H9 (cell line): ENCODE results near the gene CAMTA1. TPM values are rescaled to one million over a fixed set of nuclear protein-coding genes. Genes with fewer than 3 reads are reported as not detected.

Source experiments
- DNase-seq: peaks from one replicate; pipeline ENCODE4 v3.0.0-alpha.2; 2017
- H2AFZ ChIP-seq: one replicate; pipeline ENCODE4 v1.6.1; 2013; ENCODE audit warnings: mild to moderate bottlenecking, low read length, control low read depth, moderate library complexity
- H2AK5ac ChIP-seq: 2 replicates; pipeline ENCODE4 v1.6.1; 2013; ENCODE audit warnings: low read length, control low read depth, mixed read lengths; ENCODE audit not compliant: insufficient read length
- H2BK120ac ChIP-seq: one replicate; pipeline ENCODE4 v1.6.1; 2013; ENCODE audit warnings: low read depth, mild to moderate bottlenecking, low read length, control low read depth, inconsistent platforms; ENCODE audit not compliant: poor library complexity, severe bottlenecking
- H2BK12ac ChIP-seq: 2 replicates; pipeline ENCODE4 v1.6.1; 2013; ENCODE audit warnings: low read length, control low read depth, mixed read lengths, low read depth; ENCODE audit not compliant: insufficient read length
- H2BK15ac ChIP-seq: 2 replicates; pipeline ENCODE4 v1.6.1; 2013; ENCODE audit warnings: low read depth, low read length, control low read depth
- H2BK20ac ChIP-seq: one replicate; pipeline ENCODE4 v1.6.1; 2013; ENCODE audit warnings: low read depth, mild to moderate bottlenecking, low read length, control low read depth, inconsistent platforms; ENCODE audit not compliant: poor library complexity, severe bottlenecking
- H2BK5ac ChIP-seq: 2 replicates; pipeline ENCODE4 v1.6.1; 2013; ENCODE audit warnings: low read length, control low read depth, mixed read lengths; ENCODE audit not compliant: insufficient read length
- H3K14ac ChIP-seq: 2 replicates; pipeline ENCODE4 v1.6.1; 2013; ENCODE audit warnings: low read length, control low read depth; ENCODE audit not compliant: insufficient read depth
- H3K18ac ChIP-seq: 2 replicates; pipeline ENCODE4 v1.6.1; 2013; ENCODE audit warnings: low read depth, mild to moderate bottlenecking, mixed read lengths, low read length, control low read depth; ENCODE audit not compliant: insufficient read length
- H3K23ac ChIP-seq: 2 replicates; pipeline ENCODE4 v1.6.1; 2013; ENCODE audit warnings: low read length, control low read depth, mixed read lengths, low read depth; ENCODE audit not compliant: insufficient read length
- H3K23me2 ChIP-seq: 2 replicates; pipeline ENCODE4 v1.6.1; 2013; ENCODE audit warnings: low read depth, mild to moderate bottlenecking, mixed read lengths, low read length, control low read depth; ENCODE audit not compliant: insufficient read length, poor library complexity, severe bottlenecking
- H3K27ac ChIP-seq: 2 replicates; pipeline ENCODE4 v1.5.1; 2013; ENCODE audit warnings: low read length, control low read depth, mixed read lengths, low read depth; ENCODE audit not compliant: insufficient read length
- H3K27me3 ChIP-seq: 2 replicates; pipeline ENCODE4 v1.6.1; 2013; ENCODE audit warnings: low read length, control low read depth, inconsistent platforms; ENCODE audit not compliant: insufficient read depth
- H3K4ac ChIP-seq: 2 replicates; pipeline ENCODE4 v1.6.1; 2013; ENCODE audit warnings: low read depth, mild to moderate bottlenecking, control low read depth, inconsistent platforms, low read length, moderate library complexity
- H3K4me1 ChIP-seq: 2 replicates; pipeline ENCODE4 v1.6.1; 2013; ENCODE audit warnings: low read length, control low read depth, inconsistent platforms; ENCODE audit not compliant: insufficient read depth
- H3K4me2 ChIP-seq: 2 replicates; pipeline ENCODE4 v1.6.1; 2013; ENCODE audit warnings: low read length, control low read depth, mixed read lengths; ENCODE audit not compliant: insufficient read length, insufficient read depth
- H3K56ac ChIP-seq: 2 replicates; pipeline ENCODE4 v1.6.1; 2013; ENCODE audit warnings: low read depth, mild to moderate bottlenecking, mixed read lengths, low read length, control low read depth; ENCODE audit not compliant: insufficient read length
- H3K79me1 ChIP-seq: 2 replicates; pipeline ENCODE4 v1.6.1; 2013; ENCODE audit warnings: low read depth, mild to moderate bottlenecking, moderate library complexity, low read length, control low read depth, inconsistent platforms; ENCODE audit not compliant: insufficient read depth, poor library complexity, severe bottlenecking
- H3K79me2 ChIP-seq: 2 replicates; pipeline ENCODE4 v1.6.1; 2013; ENCODE audit warnings: low read length, control low read depth, inconsistent platforms; ENCODE audit not compliant: insufficient read depth
- H3K9ac ChIP-seq: 2 replicates; pipeline ENCODE4 v1.6.1; 2013; ENCODE audit warnings: low read length, control low read depth, mixed read lengths; ENCODE audit not compliant: insufficient read length; ENCODE audit errors: extremely low read depth
- H3K9me3 ChIP-seq: one replicate; pipeline ENCODE4 v1.6.1; 2013; ENCODE audit warnings: low read depth, low read length, inconsistent platforms; ENCODE audit not compliant: control insufficient read depth
- H3T11ph ChIP-seq: one replicate; pipeline ENCODE4 v1.6.1; 2013; ENCODE audit warnings: mild to moderate bottlenecking, low read length, control low read depth, inconsistent platforms
- H4K20me1 ChIP-seq: one replicate; pipeline ENCODE4 v1.6.1; 2013; ENCODE audit not compliant: control insufficient read depth, insufficient read length, insufficient read depth
- H4K5ac ChIP-seq: 2 replicates; pipeline ENCODE4 v1.6.1; 2013; ENCODE audit warnings: low read depth, mild to moderate bottlenecking, mixed read lengths, low read length, control low read depth; ENCODE audit not compliant: insufficient read length
- H4K8ac ChIP-seq: replicated peaks from 2 replicates; pipeline ENCODE4 v1.6.1; 2013; ENCODE audit warnings: low read length, control low read depth, mixed read lengths, low read depth; ENCODE audit not compliant: insufficient read length
- H4K91ac ChIP-seq: 2 replicates; pipeline ENCODE4 v1.6.1; 2013; ENCODE audit warnings: low read depth, mild to moderate bottlenecking, moderate library complexity, mixed read lengths, low read length, control low read depth; ENCODE audit not compliant: insufficient read length
- H3K27ac Mint-ChIP-seq, 3 experiments: 2 replicates in 2 of 3; 3 replicates in 1 of 3; pipeline ENCODE4 v1.8.0; 2020 to 2021; ENCODE audit warnings: mixed read lengths in 3 of 3, mild to moderate bottlenecking in 1 of 3, moderate library complexity in 1 of 3
- H3K27me3 Mint-ChIP-seq: 2 replicates; pipeline ENCODE4 v1.8.0; 2021; ENCODE audit warnings: low read depth, mild to moderate bottlenecking, moderate library complexity, mixed read lengths
- H3K36me3 Mint-ChIP-seq, 3 experiments: 2 replicates in 2 of 3; 3 replicates in 1 of 3; pipeline ENCODE4 v1.8.0; 2020 to 2021; ENCODE audit warnings: low read depth in 3 of 3, mixed read lengths in 3 of 3; ENCODE audit not compliant: insufficient read depth in 1 of 3
- H3K4me1 Mint-ChIP-seq, 2 experiments: 2 replicates each; pipeline ENCODE4 v1.8.0; 2020; ENCODE audit warnings: mixed read lengths in 2 of 2
- H3K4me3 Mint-ChIP-seq, 2 experiments: 2 replicates in 1 of 2; 3 replicates in 1 of 2; pipeline ENCODE4 v1.8.0; 2020 to 2021; ENCODE audit warnings: mild to moderate bottlenecking in 2 of 2, mixed read lengths in 2 of 2, moderate library complexity in 1 of 2
- H3K9me3 Mint-ChIP-seq, 2 experiments: 2 replicates in 1 of 2; 3 replicates in 1 of 2; pipeline ENCODE4 v1.8.0; 2020; ENCODE audit warnings: mild to moderate bottlenecking in 2 of 2, mixed read lengths in 2 of 2, moderate library complexity in 1 of 2
- WGBS: extraction: QIAGEN DNeasy Blood & Tissue Kit; methylation state at CpG from one replicate; pipeline ENCODE4 v1.1.7; 2013; ENCODE audit warnings: missing lambda C conversion rate, low lambda C conversion rate, mixed read lengths; ENCODE audit not compliant: insufficient read length; ENCODE audit errors: extremely low coverage; 5-methylcytosine and 5-hydroxymethylcytosine counted together
- total RNA-seq: library from RNA; stranded (reverse); gene quantifications from 2 replicates; pipeline ENCODE4 v1.2.1, GENCODE V29; 2021
- TF ChIP-seq, protein P1 (sequence below): fragments of 200-600 bp; sonication (generic); conservative IDR thresholded peaks from 3 replicates; pipeline ENCODE4 v1.8.0; 2021; ENCODE audit warnings: antibody characterized with exemption, mild to moderate bottlenecking

Gene CAMTA1
- total RNA-seq, 1 experiment from 2014 or later: 115 TPM

DNA sequence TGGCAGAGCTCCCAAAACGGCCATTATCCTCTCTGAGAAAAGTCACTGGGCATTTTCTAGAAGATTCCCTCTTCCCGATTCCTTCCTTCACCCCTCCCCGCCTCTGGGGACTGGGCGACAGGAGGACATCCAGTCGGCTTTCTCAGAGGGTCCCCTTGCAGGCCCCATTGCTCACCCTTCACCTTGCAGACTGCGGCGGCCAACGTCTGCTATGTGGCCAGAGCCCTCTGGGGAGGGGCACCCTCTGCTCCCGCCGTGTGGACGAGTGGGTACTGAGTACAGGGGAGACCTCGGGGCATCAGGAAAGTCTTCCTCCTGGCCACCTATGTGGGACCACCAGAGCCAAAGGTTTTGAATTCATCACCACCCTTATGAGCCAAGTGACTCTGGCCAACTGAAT is 692.3 kb downstream of the CAMTA1 start:
- no peaks in the 10 kb centered on the region for H3K23me2 ChIP-seq
- no peaks in the 10 kb centered on the region for H3K79me1 ChIP-seq
- no peak overlapping the region for H3K4ac ChIP-seq
- no peaks in the 10 kb centered on the region for H3K27me3 ChIP-seq
- no peaks in the 10 kb centered on the region for H3K79me2 ChIP-seq
- no peak overlapping the region for H3K9ac ChIP-seq
- Mint-ChIP-seq H3K27me3 (no peaks in the 10 kb centered on the region), H3K27ac (no peak overlapping the region; a peak in 1 of 7 replicates), H3K36me3 (no peaks in the 10 kb centered on the region), H3K4me1 (no peaks in the 10 kb centered on the region), H3K9me3 (no peaks in the 10 kb centered on the region), H3K4me3 (no peak overlapping the region)
- no peak overlapping the region for H3K27ac ChIP-seq
- H4K20me1 ChIP-seq: peaks cover 2% of the 10 kb centered on the region
- H4K91ac ChIP-seq: no peak overlapping the region
- H4K5ac ChIP-seq: no peak overlapping the region
- no peak overlapping the region for H3K23ac ChIP-seq
- WGBS: no CpG with 5 or more reads among the region's 12 CpGs
- H2BK12ac ChIP-seq: no peak overlapping the region
- no peak overlapping the region for H2BK15ac ChIP-seq
- no peak overlapping the region for H2AFZ ChIP-seq
- DNase-seq: no peak
- H3K56ac ChIP-seq: no peak overlapping the region
- no peak overlapping the region for H2BK20ac ChIP-seq
- no peak overlapping the region for H3K4me2 ChIP-seq
- H3T11ph ChIP-seq: no peak overlapping the region
- TF ChIP-seq, protein P1, sequence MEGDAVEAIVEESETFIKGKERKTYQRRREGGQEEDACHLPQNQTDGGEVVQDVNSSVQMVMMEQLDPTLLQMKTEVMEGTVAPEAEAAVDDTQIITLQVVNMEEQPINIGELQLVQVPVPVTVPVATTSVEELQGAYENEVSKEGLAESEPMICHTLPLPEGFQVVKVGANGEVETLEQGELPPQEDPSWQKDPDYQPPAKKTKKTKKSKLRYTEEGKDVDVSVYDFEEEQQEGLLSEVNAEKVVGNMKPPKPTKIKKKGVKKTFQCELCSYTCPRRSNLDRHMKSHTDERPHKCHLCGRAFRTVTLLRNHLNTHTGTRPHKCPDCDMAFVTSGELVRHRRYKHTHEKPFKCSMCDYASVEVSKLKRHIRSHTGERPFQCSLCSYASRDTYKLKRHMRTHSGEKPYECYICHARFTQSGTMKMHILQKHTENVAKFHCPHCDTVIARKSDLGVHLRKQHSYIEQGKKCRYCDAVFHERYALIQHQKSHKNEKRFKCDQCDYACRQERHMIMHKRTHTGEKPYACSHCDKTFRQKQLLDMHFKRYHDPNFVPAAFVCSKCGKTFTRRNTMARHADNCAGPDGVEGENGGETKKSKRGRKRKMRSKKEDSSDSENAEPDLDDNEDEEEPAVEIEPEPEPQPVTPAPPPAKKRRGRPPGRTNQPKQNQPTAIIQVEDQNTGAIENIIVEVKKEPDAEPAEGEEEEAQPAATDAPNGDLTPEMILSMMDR: no peak
- H3K18ac ChIP-seq: no peak overlapping the region
- H2BK5ac ChIP-seq: no peak overlapping the region
- no peak overlapping the region for H2BK120ac ChIP-seq
- H4K8ac ChIP-seq: no peak overlapping the region
- H3K4me1 ChIP-seq: peaks cover under 1% of the 10 kb centered on the region; the same call in 1 of the 2 replicates
- H2AK5ac ChIP-seq: no peak overlapping the region
- H3K9me3 ChIP-seq: no peaks in the 10 kb centered on the region
- no peak overlapping the region for H3K14ac ChIP-seq
